ENCODE data around the gene SLC15A1.

The SLC15A1 gene

GRCh38 chr13:98749501-98749900 lies 3.0 kb downstream of the SLC15A1 start:
- DNase-seq, result no peak

- DNase-seq, result no peak
Observed at GRCh38 chr13:98746968-98747367, 5.5 kb downstream of the SLC15A1 start.

GRCh38 chr13:98743377-98743776 lies 9.1 kb downstream of the SLC15A1 start:
- DNase-seq, result no peak

- no peak for DNase-seq
Observed at GRCh38 chr13:98742961-98743360, 9.5 kb downstream of the SLC15A1 start.

GRCh38 chr13:98741741-98742435 lies 10.6 kb downstream of the SLC15A1 start:
- DNase-seq, result no peak

GRCh38 chr13:98740131-98740530 lies 12.3 kb downstream of the SLC15A1 start:
- DNase-seq, result no peak

- no peak for DNase-seq
Observed at GRCh38 chr13:98738993-98739392, 13.5 kb downstream of the SLC15A1 start.

- DNase-seq, result no peak
Observed at GRCh38 chr13:98738213-98738612, 14.3 kb downstream of the SLC15A1 start.

GRCh38 chr13:98731925-98732324 lies 20.5 kb downstream of the SLC15A1 start:
- DNase-seq, result no peak

GRCh38 chr13:98731038-98731437 lies 21.4 kb downstream of the SLC15A1 start:
- no peak for DNase-seq

- no peak for DNase-seq
Observed at GRCh38 chr13:98730441-98730840, 22.0 kb downstream of the SLC15A1 start.

GRCh38 chr13:98729658-98730057 lies 22.8 kb downstream of the SLC15A1 start:
- no peak for DNase-seq

GRCh38 chr13:98722958-98723357 lies 29.5 kb downstream of the SLC15A1 start:
- no peak for DNase-seq

GRCh38 chr13:98721825-98722510 lies 30.5 kb downstream of the SLC15A1 start:
- DNase-seq, result no peak

GRCh38 chr13:98719527-98720250 lies 32.8 kb downstream of the SLC15A1 start:
- DNase-seq, result no peak

GRCh38 chr13:98717891-98718290 lies 34.6 kb downstream of the SLC15A1 start:
- no peak for DNase-seq

GRCh38 chr13:98717256-98717655 lies 35.2 kb downstream of the SLC15A1 start:
- DNase-seq, result no peak

GRCh38 chr13:98710521-98710920 lies 42.0 kb downstream of the SLC15A1 start:
- no peak for DNase-seq

- DNase-seq, result no peak
Observed at GRCh38 chr13:98707281-98707999, 45.0 kb downstream of the SLC15A1 start.

- DNase-seq, result no peak
Observed at GRCh38 chr13:98706446-98707110, 45.9 kb downstream of the SLC15A1 start.

GRCh38 chr13:98697791-98698190 lies 54.7 kb downstream of the SLC15A1 start:
- DNase-seq, result no peak

GRCh38 chr13:98693756-98694155 lies 58.7 kb downstream of the SLC15A1 start:
- no peak for DNase-seq

GRCh38 chr13:98691360-98691759 lies 61.1 kb downstream of the SLC15A1 start:
- DNase-seq, result no peak

Data from stimulated activated CD4-positive, alpha-beta T cell treated with anti-CD3 and anti-CD28 coated beads, Interleukin-4, amount 100 ng/mL, for 4 hours (primary cell).